ENCODE measurements around the gene CHD5.

Gene CHD5

GRCh38 chr1:6098303-6099215 is 81.6 kb downstream of the CHD5 start:
- no peak for ATAC-seq
- DNase-seq, result no peak

- DNase-seq (no peak), ATAC-seq (no peak)
These were observed 82.3 kb downstream of the CHD5 start for GRCh38 chr1:6097824-6098223.

- ATAC-seq, result no peak
These were observed 83.0 kb downstream of the CHD5 start for GRCh38 chr1:6097117-6097595.

GRCh38 chr1:6096243-6097116 is 83.6 kb downstream of the CHD5 start:
- ATAC-seq, result no peak
- DNase-seq, result no peak

More at GRCh38 chr1:6097117-6097595, 83.0 kb downstream of the CHD5 start:
- no peak for DNase-seq

- DNase-seq, result no peak
- no peak for ATAC-seq
These were observed 84.4 kb downstream of the CHD5 start for GRCh38 chr1:6095511-6096242.

GRCh38 chr1:6094801-6095505 is 85.2 kb downstream of the CHD5 start:
- DNase-seq (no peak), ATAC-seq (no peak)

GRCh38 chr1:6094246-6094645 is 85.9 kb downstream of the CHD5 start:
- DNase-seq, result no peak
- ATAC-seq, result no peak

GRCh38 chr1:6093611-6094010 is 86.5 kb downstream of the CHD5 start:
- ATAC-seq (no peak), DNase-seq (no peak)

GRCh38 chr1:6093071-6093470 is 87.0 kb downstream of the CHD5 start:
- ATAC-seq (no peak), DNase-seq (no peak)

- no peak for DNase-seq
- ATAC-seq, result no peak
These were observed 87.9 kb downstream of the CHD5 start for GRCh38 chr1:6092211-6092610.

- ATAC-seq, result no peak
- no peak for DNase-seq
These were observed 88.4 kb downstream of the CHD5 start for GRCh38 chr1:6091823-6092109.

GRCh38 chr1:6090996-6091822 is 88.9 kb downstream of the CHD5 start:
- no peak for DNase-seq
- no peak for ATAC-seq

GRCh38 chr1:6090288-6090687 is 89.8 kb downstream of the CHD5 start:
- DNase-seq, result no peak
- ATAC-seq, result no peak

GRCh38 chr1:6088956-6089355 is 91.2 kb downstream of the CHD5 start:
- no peak for DNase-seq
- no peak for ATAC-seq

- DNase-seq (no peak), ATAC-seq (no peak)
These were observed 92.2 kb downstream of the CHD5 start for GRCh38 chr1:6087958-6088357.

GRCh38 chr1:6087377-6087772 is 92.7 kb downstream of the CHD5 start:
- ATAC-seq, result no peak
- no peak for DNase-seq

GRCh38 chr1:6086762-6087376 is 93.3 kb downstream of the CHD5 start:
- DNase-seq, result no peak
- no peak for ATAC-seq

GRCh38 chr1:6086358-6086757 is 93.8 kb downstream of the CHD5 start:
- ATAC-seq, result no peak
- DNase-seq, result no peak

- DNase-seq (no peak), ATAC-seq (no peak)
These were observed 94.5 kb downstream of the CHD5 start for GRCh38 chr1:6085666-6086065.

- ATAC-seq, result no peak
These were observed 95.2 kb downstream of the CHD5 start for GRCh38 chr1:6084781-6085495.

More at GRCh38 chr1:6084781-6085495, 95.2 kb downstream of the CHD5 start:
- no peak for DNase-seq

All from stimulated activated naive CD8-positive, alpha-beta T cell treated with anti-CD3 and anti-CD28 coated beads, Interleukin-15, Interleukin-2, amounts not matched to agents 100 U/mL and 50 U/mL, for 24 hours (primary cell).